ENCODE data around the gene EVX2.

GRCh38 chr2:176127774-176128072 is 44.0 kb upstream of the EVX2 start:
- TF ChIP-seq ZSCAN18 (tag by site-specific recombination; IDR thresholded peaks at IDR 0.05) (no peak), ZNF274 (IDR thresholded peaks at IDR 0.05; ENCODE audit: low read length) (no peak), ZNF274 (tag by site-specific recombination; IDR thresholded peaks at IDR 0.05; ENCODE audit: borderline replicate concordance) (no peak), REST (tag by site-specific recombination; IDR thresholded peaks at IDR 0.05) (no peak)
